GM19452 (cell line): ENCODE measurements around the gene KCNB1.
"Not testable (repeated sequence)": the region's sequence is repeated elsewhere in the genome, so short reads cannot be mapped to it uniquely, and the experiment has no call there.

Source experiments
- ATAC-seq: cut with Tn5 transposase; IDR thresholded peaks from one replicate; pipeline ENCODE4 v1.9.1; 2021; ENCODE audit not compliant: unreplicated experiment

KCNB1 gene

DNA sequence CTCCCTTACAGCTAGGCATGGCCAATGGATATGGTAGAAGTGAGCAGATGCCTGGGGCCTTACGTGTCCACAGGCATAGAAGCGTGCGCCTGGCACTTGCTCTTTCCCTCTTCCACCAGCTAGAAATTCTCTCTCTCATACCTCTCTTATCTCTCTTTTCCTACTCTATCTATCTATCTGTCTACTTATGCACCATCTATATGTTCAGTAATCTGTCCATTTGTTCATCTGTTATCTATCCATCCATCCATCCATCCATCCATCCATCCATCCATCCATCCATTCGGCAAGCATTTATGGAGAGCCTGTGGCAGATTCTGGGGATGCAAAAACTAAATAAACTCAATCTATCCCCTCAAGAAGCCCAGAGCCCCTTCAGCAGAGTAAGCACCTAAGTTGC is 70.2 kb downstream of the KCNB1 start:
- no peak for ATAC-seq

- ATAC-seq = no peak
Observed at GRCh38 chr20:49411221-49411925, 71.1 kb downstream of the KCNB1 start.

DNA sequence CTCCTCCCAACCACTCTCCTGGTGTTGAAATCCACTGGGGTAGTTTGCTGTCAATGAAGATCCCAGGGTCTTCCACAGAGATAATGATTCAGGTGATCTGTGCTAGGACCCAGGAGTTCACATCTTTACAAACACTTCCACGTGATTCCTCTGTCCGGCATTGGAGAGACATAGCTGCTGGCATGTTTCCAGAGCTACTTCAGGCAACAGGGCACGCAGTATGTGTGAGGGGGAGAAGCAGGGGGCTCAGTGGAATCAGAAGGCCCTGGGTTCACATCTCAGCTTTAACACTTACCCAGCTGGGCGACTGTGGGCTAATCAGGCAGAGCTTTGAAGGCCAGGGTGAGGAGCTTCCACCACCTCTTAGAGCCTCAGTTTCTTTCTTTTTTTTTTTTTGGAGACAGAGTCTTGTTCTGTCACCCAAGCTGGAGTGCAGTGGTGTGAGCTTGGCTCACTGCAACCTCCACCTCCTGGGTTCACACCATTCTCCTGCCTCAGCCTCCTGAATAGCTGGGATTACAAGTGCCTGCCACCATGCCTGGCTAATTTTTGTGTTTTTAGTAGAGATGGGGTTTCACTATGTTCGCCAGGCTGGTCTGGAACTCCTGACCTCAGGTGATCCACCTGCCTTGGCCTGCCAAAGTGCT is 72.4 kb downstream of the KCNB1 start:
- ATAC-seq = not testable (repeated sequence)

- ATAC-seq = no peak
Observed at GRCh38 chr20:49409302-49409974, 73.0 kb downstream of the KCNB1 start.

DNA sequence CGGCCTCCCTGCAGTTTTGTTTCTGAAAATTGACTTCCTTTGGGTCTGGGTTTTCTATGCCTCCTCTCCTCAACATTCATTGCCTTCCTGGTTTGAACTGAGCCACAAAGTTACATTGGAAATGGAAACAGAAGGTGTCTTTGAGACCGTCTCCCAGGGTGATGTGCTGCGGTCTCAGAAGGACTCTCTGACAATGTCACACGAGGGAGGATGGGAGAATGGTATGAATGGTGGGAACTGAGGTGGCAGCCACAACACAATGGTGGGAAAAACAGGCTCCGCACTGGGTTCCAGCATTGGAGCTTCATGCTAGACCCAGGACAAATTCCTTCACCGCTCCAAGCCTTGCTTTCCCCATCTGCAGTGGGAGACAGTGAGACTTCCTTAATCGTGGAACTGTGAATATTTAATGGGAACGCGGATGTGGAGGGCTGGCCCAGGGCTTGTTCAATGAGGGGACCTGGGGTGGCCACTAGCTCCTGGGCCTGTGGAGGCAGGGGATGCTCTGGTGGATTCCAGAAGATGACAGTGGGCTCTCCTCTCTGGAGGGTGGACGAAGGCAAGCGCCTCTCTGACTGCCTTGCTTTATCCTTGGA is 73.9 kb downstream of the KCNB1 start:
- no peak for ATAC-seq

- ATAC-seq = no peak
Observed at GRCh38 chr20:49406666-49407065, 75.8 kb downstream of the KCNB1 start.

DNA sequence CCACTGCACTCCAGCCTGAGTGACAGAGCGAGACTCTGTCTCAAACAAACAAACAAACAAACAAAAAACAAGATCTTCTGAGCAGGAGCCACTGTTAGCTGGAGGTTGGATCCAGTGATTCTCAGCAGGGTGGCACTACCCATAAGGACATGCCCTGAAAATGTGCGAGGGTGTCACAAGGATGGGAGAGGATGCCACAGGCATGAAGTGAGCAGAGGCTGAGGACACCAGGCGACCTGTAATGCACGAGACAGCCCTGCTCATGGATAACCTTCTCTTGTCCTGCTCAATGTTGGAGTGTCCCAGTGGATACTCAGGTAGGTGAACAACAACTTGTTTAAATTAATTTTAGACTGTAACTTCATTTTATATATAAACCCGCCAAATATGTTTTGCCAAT is 76.8 kb downstream of the KCNB1 start:
- no peak for ATAC-seq

- no peak for ATAC-seq
Observed at GRCh38 chr20:49405062-49405683, 77.3 kb downstream of the KCNB1 start.

DNA sequence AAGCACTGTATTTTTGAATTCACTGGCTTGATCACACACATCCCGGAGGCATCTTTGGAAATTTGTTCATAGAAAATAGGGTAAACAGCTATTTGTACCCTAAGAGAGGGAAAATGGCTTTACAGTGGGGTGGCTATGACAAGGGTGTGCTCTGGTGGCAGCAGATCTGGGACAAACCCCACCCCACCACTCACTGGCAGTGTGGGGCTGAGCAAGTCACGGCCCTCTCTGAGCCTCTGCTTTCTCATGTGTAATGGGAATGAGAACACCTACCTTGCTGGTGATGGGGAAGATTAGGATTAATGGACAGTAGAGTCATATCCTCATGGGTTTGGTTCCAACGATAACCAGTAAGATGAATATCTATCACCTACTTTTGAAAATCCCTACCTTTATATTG is 78.0 kb downstream of the KCNB1 start:
- ATAC-seq = no peak

DNA sequence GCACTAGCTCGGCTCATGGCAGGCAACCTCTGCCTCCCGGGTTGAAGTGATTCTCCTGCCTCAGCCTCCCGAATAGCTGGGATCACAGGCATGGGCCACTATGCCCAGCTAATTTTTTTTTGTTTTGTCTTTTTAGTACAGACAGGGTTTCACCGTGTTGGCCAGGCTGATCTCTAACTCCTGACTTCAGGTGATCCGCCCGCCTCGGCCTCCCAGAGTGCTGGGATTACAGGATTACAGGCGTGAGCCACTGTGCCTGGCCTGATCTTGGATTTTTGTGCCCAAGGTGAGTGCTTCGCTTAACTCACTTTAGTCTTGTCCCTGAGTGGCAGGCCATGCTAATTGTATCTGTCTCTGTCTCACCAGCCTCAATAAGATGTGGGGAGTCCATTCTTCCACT is 78.6 kb downstream of the KCNB1 start:
- no peak for ATAC-seq

DNA sequence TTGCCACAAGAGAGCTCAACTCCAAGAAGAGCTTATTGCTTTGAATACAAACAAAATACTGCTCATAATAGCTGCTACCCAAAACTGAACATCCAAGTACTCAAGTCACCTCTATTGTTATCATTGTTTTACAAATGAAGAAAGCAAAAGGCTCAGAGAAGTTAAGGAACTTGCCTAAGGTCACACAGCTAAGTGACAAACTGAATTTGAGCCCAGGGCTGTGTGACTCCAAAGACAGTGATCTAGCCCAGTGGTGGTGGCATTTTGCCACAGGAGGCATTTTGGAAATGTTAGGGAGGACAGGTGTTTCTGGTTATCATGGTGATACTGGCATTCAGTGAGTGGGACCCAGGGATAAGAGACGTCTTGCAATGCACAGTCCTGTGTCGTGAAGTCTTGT is 79.5 kb downstream of the KCNB1 start:
- ATAC-seq = no peak

DNA sequence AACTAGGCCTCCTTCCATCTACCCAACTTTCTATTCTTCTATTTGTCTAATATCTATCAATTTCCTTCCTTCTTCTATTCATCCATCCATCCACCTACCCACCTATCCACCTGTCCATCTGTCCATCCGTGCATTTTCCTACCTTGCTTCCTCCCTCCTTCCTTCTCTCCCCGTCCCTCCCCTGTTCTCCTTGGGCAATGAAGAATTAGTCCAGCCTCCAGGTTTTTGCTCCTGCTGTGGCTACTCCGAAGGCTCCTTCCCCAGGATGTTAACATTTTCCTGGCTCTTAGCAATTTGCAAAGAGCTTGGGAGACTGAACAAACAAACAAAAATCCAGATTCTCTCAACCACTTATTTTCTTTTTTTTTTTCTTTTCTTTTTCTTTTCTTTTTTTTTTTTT is 81.6 kb downstream of the KCNB1 start:
- ATAC-seq = no peak

DNA sequence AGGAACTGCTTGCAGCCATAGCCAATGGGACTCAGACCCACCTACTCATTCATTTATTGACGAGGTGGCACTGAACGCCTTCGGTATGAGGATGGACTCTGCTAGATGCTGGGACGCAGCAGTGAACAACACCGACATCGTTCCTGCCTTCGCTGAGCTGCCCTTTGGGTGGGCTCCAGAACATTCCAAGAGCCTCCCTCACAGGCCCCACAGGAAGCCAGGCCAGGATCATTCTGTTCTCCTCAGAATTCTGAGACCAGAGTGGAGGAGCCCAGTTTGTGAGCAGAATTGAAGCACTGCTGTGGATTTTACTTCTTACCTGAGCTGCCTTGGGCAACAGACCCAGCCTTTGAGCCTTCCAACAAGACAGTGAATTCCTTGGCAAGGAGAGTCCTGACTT is 82.1 kb downstream of the KCNB1 start:
- no peak for ATAC-seq

- no peak for ATAC-seq
Observed at GRCh38 chr20:49399329-49399728, 83.1 kb downstream of the KCNB1 start.

GRCh38 chr20:49398401-49399144 is 83.9 kb downstream of the KCNB1 start:
- no peak for ATAC-seq

- no peak for ATAC-seq
Observed at GRCh38 chr20:49397525-49397924, 84.9 kb downstream of the KCNB1 start.

- ATAC-seq = no peak
Observed at GRCh38 chr20:49396230-49396629, 86.2 kb downstream of the KCNB1 start.

DNA sequence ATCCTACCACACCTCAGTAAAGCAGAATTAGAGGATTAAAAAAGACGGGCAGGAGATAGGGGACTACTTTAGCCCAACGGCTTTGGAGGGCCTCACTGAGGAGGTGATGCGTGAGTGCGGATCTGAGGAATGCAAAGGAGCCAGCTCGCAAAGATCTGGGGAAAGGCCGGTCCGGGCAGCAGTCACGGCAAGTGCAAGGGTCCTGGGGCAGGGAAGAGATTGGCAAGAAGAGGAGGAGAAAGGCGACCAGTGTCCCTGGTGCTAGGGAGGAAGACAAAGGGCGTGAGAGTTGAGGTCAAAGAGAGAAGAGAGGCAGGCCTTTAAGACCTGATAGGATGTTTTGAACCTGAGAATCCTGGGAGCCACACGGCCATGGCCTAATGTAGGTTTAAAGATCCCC is 86.8 kb downstream of the KCNB1 start:
- no peak for ATAC-seq

GRCh38 chr20:49395183-49395582 is 87.3 kb downstream of the KCNB1 start:
- no peak for ATAC-seq

DNA sequence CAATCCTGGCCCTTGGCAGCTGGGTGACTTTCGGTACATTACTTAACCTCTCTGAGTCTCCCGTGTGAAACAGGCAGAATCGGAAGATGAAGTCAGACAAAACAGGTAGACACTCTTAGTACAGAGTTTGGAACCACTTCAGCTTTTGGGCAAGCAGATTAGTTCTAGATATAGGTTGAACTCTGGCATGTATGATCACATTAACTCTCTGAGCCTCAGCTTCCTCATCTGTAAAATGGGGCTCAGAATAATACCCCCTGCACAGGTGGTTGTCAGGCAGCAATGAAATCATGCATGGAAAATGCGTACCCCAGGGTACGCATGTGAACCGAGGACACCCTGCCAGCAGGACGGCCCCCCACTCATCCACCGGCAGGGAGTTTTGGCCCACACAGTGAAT is 87.7 kb downstream of the KCNB1 start:
- no peak for ATAC-seq

- no peak for ATAC-seq
Observed at GRCh38 chr20:49394264-49394663, 88.2 kb downstream of the KCNB1 start.
